ENCODE measurements around the gene WDR6. TPM values are rescaled to one million over a fixed set of nuclear protein-coding genes. Genes with fewer than 3 reads are reported as not detected.

The WDR6 gene
- total and polyA plus RNA-seq, 9 of the 15 experiments (the other 6 are each of a cell fraction or from before 2014, with no cell fraction given) = 8.9 to 90.6 (median 44.7) TPM

- TF ChIP-seq ZFX (CRISPR knock-in tag; IDR thresholded peaks at IDR 0.05) = peak; percentile 13; the same call in 1 of the 2 replicates
- TF ChIP-seq DPF2 (IDR thresholded peaks at IDR 0.05) = no peak
- TF ChIP-seq OTX1 (CRISPR knock-in tag; IDR thresholded peaks at IDR 0.05) = no peak
- TF ChIP-seq RAD21 (CRISPR knock-in tag; conservative IDR thresholded peaks at IDR 0.05 in 1 of 2, IDR thresholded peaks at IDR 0.05 in 1 of 2) = no peak
- TF ChIP-seq NR3C1 (CRISPR knock-in tag; IDR thresholded peaks at IDR 0.05) = no peak
- TF ChIP-seq VEZF1 (CRISPR knock-in tag; IDR thresholded peaks at IDR 0.05) = peak; percentile 86
- TF ChIP-seq ZBTB17 (CRISPR knock-in tag; IDR thresholded peaks at IDR 0.05) = no peak
- no peak for TF ChIP-seq COPS2 (conservative IDR thresholded peaks at IDR 0.05)
- no peak for TF ChIP-seq HDAC2 (IDR thresholded peaks at IDR 0.05)
- no peak for TF ChIP-seq PATZ1 (CRISPR knock-in tag; IDR thresholded peaks at IDR 0.05; ENCODE audit: borderline replicate concordance)
- TF ChIP-seq ZNF263 (CRISPR knock-in tag; IDR thresholded peaks at IDR 0.05; ENCODE audit: borderline replicate concordance) = peak; percentile 94
- no peak for TF ChIP-seq NR0B1 (IDR thresholded peaks at IDR 0.05; ENCODE audit: partially characterized antibody)
- no peak for TF ChIP-seq ZC3H11A (IDR thresholded peaks at IDR 0.05; ENCODE audit: low read depth, low read length)
- no peak for TF ChIP-seq SIN3B (IDR thresholded peaks at IDR 0.05; ENCODE audit: low read depth)
- TF ChIP-seq MYC (IDR thresholded peaks at IDR 0.05; ENCODE audit: low read depth, low read length) = no peak
- TF ChIP-seq MYC (CRISPR knock-in tag; IDR thresholded peaks at IDR 0.05; ENCODE audit: borderline replicate concordance, low read depth) = no peak
- no peak for TF ChIP-seq TOE1 (IDR thresholded peaks at IDR 0.05; ENCODE audit: borderline replicate concordance)
- no peak for TF ChIP-seq TOE1 (CRISPR knock-in tag; IDR thresholded peaks at IDR 0.05; ENCODE audit: borderline replicate concordance, low read depth)
- TF ChIP-seq ZFP36 (IDR thresholded peaks at IDR 0.05; ENCODE audit: low read depth, low read length, partially characterized antibody) = no peak
- TF ChIP-seq ZNF121 (CRISPR knock-in tag; conservative IDR thresholded peaks at IDR 0.05) = no peak
Observed at GRCh38 chr3:49007771-49008528, 759 bp downstream of the WDR6 start (continued).
